OCI-LY7 (cell line): ENCODE results near the gene DHX38. TPM values are rescaled to one million over a fixed set of nuclear protein-coding genes. Genes with fewer than 3 reads are reported as not detected.

Source experiments
- BruUV-seq: library from RNA; stranded (reverse); fragments of 400-500 nt; replicated peaks from 2 replicates; lab custom pipeline; 2021; lab: Mats Ljungman, UMichigan
- CTCF ChIA-PET: fragments of 300-600 bp; sonication (Branson Sonifier 250); formaldehyde crosslinking; loops from one replicate; lab custom pipeline; 2022; ENCODE audit warnings: antibody characterized with exemption; ENCODE audit not compliant: unreplicated experiment; lab: Charles Lee
- POLR2A ChIA-PET: fragments of 300-600 bp; sonication (Branson Sonifier 250); formaldehyde crosslinking; loops from one replicate; lab custom pipeline; 2022; ENCODE audit warnings: antibody characterized with exemption; lab: Charles Lee
- DNase-seq: peaks from one replicate; pipeline ENCODE4 v3.0.0-alpha.2; 2015; ENCODE audit warnings: low spot score
- H2AFZ ChIP-seq: fragments of 200-600 bp; sonication (generic), shearing (Covaris generic); 2 replicates; pipeline ENCODE4 v1.6.1; 2014; ENCODE audit warnings: mild to moderate bottlenecking, antibody characterized with exemption, low read length, moderate library complexity
- H3K27ac ChIP-seq: fragments of 200-600 bp; sonication (generic); 2 replicates; pipeline ENCODE4 v1.5.1; 2014; ENCODE audit warnings: mixed run types, low read depth, mild to moderate bottlenecking, moderate library complexity, low read length, inconsistent platforms; ENCODE audit not compliant: poor library complexity, severe bottlenecking
- H3K36me3 ChIP-seq: fragments of 200-600 bp; sonication (generic); 2 replicates; pipeline ENCODE4 v1.6.1; 2014; ENCODE audit warnings: mild to moderate bottlenecking, antibody characterized with exemption, low read length, moderate library complexity, mixed read lengths; ENCODE audit not compliant: insufficient read depth
- H3K4me1 ChIP-seq: fragments of 200-600 bp; sonication (generic); 2 replicates; pipeline ENCODE4 v1.5.1; 2014; ENCODE audit warnings: mild to moderate bottlenecking, low read length; ENCODE audit not compliant: insufficient read depth, poor library complexity, severe bottlenecking
- H3K4me2 ChIP-seq: fragments of 200-600 bp; sonication (generic); 2 replicates; pipeline ENCODE4 v1.6.1; 2014; ENCODE audit warnings: mild to moderate bottlenecking, low read length
- H3K4me3 ChIP-seq: fragments of 200-600 bp; sonication (generic); 2 replicates; pipeline ENCODE4 v1.5.1; 2014; ENCODE audit warnings: mild to moderate bottlenecking, low read depth, low read length; ENCODE audit not compliant: poor library complexity, severe bottlenecking
- H3K79me2 ChIP-seq: fragments of 200-600 bp; sonication (generic); 2 replicates; pipeline ENCODE4 v1.6.1; 2016; ENCODE audit warnings: low read depth, mild to moderate bottlenecking, low read length, moderate library complexity, mixed read lengths; ENCODE audit not compliant: insufficient read depth
- H3K9me2 ChIP-seq: fragments of 200-600 bp; sonication (generic); 2 replicates; pipeline ENCODE4 v1.6.1; 2016; ENCODE audit warnings: mild to moderate bottlenecking, low read length, mixed read lengths; ENCODE audit not compliant: insufficient read depth
- H3K9me3 ChIP-seq: fragments of 200-600 bp; sonication (generic); 2 replicates; pipeline ENCODE4 v1.6.1; 2014; ENCODE audit warnings: mild to moderate bottlenecking, mixed run types, low read length, mixed read lengths
- H4K20me1 ChIP-seq: fragments of 200-600 bp; sonication (generic); 2 replicates; pipeline ENCODE4 v1.6.1; 2014; ENCODE audit warnings: mild to moderate bottlenecking, antibody characterized with exemption, low read length, moderate library complexity, mixed read lengths; ENCODE audit not compliant: insufficient read depth
- EZH2phosphoT487 ChIP-seq: fragments of 200-600 bp; sonication (generic); IDR thresholded peaks from 2 replicates; pipeline ENCODE4 v1.6.1; 2018; ENCODE audit warnings: low read depth, borderline replicate concordance, mild to moderate bottlenecking, mixed run types, antibody characterized with exemption, low read length, moderate library complexity, mixed read lengths
- intact Hi-C: fragments of 100-400 bp; cut with micrococcal nuclease; formaldehyde crosslinking; loops from one replicate; pipeline ENCODE4 v1.10.0; 2022; ENCODE audit not compliant: unreplicated experiment
- total RNA-seq, 2 experiments: library from RNA; depleted of rRNA in 1 of 2; stranded (reverse); fragments of >200 nt in 1 of 2; shearing (Covaris generic) in 1 of 2; gene quantifications; 2 replicates each; pipeline ENCODE4 v1.2.3, GENCODE V29; 2014 to 2022
- TF ChIP-seq, protein P1 (sequence below): fragments of 200-600 bp; sonication (generic); conservative IDR thresholded peaks from 2 replicates; pipeline ENCODE4 v1.5.1; 2014; ENCODE audit warnings: mild to moderate bottlenecking, antibody characterized with exemption, low read length, moderate library complexity, mixed read lengths

Gene DHX38
- total RNA-seq, 2 experiments from 2014 or later, result 56.6 to 86.5 TPM

DNA sequence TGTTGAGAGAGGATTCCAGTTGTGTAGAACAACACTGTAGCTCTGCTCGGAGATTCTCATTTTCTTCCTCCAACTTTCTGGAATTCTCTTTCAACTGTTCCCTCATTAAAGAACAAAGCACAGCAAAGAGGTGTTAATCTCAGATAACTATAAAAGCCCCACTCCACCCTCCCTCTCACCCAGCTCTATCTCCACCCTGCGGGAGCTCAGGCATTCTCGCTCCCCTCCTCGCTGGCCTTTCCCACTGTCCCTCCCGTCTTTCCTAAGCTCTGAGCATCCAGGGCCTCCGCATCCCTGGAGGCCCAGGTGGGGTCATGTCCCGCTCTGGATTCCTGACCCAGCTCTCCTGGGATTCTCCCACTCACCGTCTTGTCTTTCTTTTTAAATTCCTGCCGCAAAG is 35.1 kb downstream of the DHX38 start:
- CTCF ChIA-PET, result no interaction called here
- no peaks in the 10 kb centered on the region for H3K9me2 ChIP-seq
- no peak overlapping the region for H3K27ac ChIP-seq
- no peaks in the 10 kb centered on the region for H4K20me1 ChIP-seq
- POLR2A ChIA-PET, result no interaction called here
- H3K4me3 ChIP-seq, result no peak overlapping the region
- no peak overlapping the region for H3K4me2 ChIP-seq
- no peaks in the 10 kb centered on the region for H3K4me1 ChIP-seq
- TF ChIP-seq, protein P1, sequence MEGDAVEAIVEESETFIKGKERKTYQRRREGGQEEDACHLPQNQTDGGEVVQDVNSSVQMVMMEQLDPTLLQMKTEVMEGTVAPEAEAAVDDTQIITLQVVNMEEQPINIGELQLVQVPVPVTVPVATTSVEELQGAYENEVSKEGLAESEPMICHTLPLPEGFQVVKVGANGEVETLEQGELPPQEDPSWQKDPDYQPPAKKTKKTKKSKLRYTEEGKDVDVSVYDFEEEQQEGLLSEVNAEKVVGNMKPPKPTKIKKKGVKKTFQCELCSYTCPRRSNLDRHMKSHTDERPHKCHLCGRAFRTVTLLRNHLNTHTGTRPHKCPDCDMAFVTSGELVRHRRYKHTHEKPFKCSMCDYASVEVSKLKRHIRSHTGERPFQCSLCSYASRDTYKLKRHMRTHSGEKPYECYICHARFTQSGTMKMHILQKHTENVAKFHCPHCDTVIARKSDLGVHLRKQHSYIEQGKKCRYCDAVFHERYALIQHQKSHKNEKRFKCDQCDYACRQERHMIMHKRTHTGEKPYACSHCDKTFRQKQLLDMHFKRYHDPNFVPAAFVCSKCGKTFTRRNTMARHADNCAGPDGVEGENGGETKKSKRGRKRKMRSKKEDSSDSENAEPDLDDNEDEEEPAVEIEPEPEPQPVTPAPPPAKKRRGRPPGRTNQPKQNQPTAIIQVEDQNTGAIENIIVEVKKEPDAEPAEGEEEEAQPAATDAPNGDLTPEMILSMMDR, result no peak
- no peak for TF ChIP-seq EZH2phosphoT487
- H3K36me3 ChIP-seq, result no peaks in the 10 kb centered on the region
- H2AFZ ChIP-seq, result no peak overlapping the region
- no peak for DNase-seq
- intact Hi-C loops, result loop anchor here (10.0 kb wide), 1 partner anchor 276 kb away; no protein-coding TSS in a partner anchor
- no TSS peak for BruUV-seq
- H3K9me3 ChIP-seq, result no peaks in the 10 kb centered on the region
- H3K79me2 ChIP-seq, result no peaks in the 10 kb centered on the region

DNA sequence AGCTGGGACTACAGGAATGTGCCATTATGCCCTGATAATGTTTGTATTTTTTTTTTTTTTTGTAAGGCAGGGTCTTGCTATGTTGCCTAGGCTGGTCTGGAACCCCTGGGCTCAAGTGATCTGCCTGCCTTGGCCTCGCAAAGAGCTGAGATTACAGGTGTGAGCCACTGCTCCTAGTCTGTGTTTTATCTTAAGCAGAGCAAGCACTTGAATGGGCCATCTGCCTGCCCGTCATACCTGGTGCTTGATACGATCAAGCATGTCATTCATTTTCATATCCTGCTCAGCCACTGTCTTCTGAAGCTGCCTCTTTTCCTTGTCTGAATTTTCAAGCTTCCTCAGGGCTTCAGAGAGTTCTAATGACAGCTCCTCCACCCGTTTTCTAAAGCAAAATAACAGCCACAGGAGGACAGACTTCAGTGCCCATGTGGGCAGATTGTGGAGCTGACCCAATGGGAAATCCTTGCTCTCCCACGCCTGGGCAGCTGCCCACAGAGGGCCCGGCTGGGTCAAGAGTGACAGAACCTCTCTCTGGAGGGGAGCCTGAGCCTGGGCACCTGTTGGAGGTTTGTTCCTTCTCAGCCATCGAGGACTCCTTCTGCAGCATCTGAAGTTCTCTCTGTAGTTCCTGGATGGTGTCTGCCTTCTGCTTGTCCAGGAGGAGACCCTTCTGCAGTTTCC is 36.5 kb downstream of the DHX38 start:
- ChIA-PET CTCF (no interaction called here), POLR2A (interaction anchor here (0.7 kb wide), 2 partner anchors 698 to 1440 kb away, joined by 3 to 7 read pairs; no protein-coding TSS in a partner anchor)
- TF ChIP-seq, protein P1, result no peak
- TF ChIP-seq EZH2phosphoT487, result no peak
- Histone ChIP-seq H3K27ac (no peak overlapping the region), H3K36me3 (no peaks in the 10 kb centered on the region), H3K9me3 (no peaks in the 10 kb centered on the region), H3K4me2 (no peak overlapping the region), H3K4me3 (no peak overlapping the region), H2AFZ (no peak overlapping the region), H3K9me2 (no peaks in the 10 kb centered on the region), H3K4me1 (no peaks in the 10 kb centered on the region), H4K20me1 (no peaks in the 10 kb centered on the region), H3K79me2 (no peaks in the 10 kb centered on the region)
- no TSS peak for BruUV-seq
- intact Hi-C loops, result loop anchor here (10.0 kb wide), 1 partner anchor 275 kb away; no protein-coding TSS in a partner anchor
- DNase-seq, result peak; percentile 8

DNA sequence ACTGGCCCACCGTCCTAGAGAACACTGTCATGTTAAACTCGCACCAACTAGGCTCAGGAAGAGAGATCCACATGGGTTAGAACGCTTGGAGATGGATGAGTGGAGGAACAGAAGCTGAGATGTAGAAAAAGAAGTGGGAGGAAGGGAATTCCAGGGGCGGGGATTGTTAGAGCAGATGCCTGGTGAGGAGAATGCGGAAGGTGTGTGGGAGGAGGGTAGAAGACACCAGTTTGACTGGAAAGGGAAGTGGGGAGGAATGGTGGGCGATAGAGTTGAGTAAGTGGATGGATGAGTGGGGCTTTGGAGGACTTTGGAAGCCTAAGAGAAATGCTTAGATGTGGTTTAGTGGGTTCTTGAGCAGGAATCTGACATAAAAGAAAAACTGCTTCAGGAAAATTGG is 37.4 kb downstream of the DHX38 start:
- no peaks in the 10 kb centered on the region for H4K20me1 ChIP-seq
- H3K9me2 ChIP-seq, result no peaks in the 10 kb centered on the region
- H3K4me1 ChIP-seq, result no peaks in the 10 kb centered on the region
- ChIA-PET CTCF (no interaction called here), POLR2A (no interaction called here)
- H2AFZ ChIP-seq, result no peak overlapping the region
- H3K27ac ChIP-seq, result no peak overlapping the region
- intact Hi-C loops, result no loop called here
- TF ChIP-seq, protein P1, result no peak
- no peak for TF ChIP-seq EZH2phosphoT487
- H3K4me2 ChIP-seq, result no peak overlapping the region
- H3K4me3 ChIP-seq, result no peak overlapping the region
- BruUV-seq, result no TSS peak
- no peak for DNase-seq
- no peaks in the 10 kb centered on the region for H3K79me2 ChIP-seq
- H3K9me3 ChIP-seq, result no peaks in the 10 kb centered on the region
- no peaks in the 10 kb centered on the region for H3K36me3 ChIP-seq
